HepG2 (cell line): ENCODE measurements around the gene ARHGAP12. TPM values are rescaled to one million over a fixed set of nuclear protein-coding genes. Genes with fewer than 3 reads are reported as not detected.

Experiments
- ATAC-seq: fragments of 200-7000 bp; cut with Tn5 transposase; 3 replicates; pipeline ENCODE4 v1.9.1; 2020; ENCODE audit warnings: mild to moderate bottlenecking, moderate library complexity
- BruUV-seq: library from RNA; stranded (reverse); fragments of 400-500 nt; replicated peaks from 2 replicates; lab custom pipeline; 2021; lab: Mats Ljungman, UMichigan
- CTCF ChIA-PET: fragments of 300-600 bp; formaldehyde crosslinking; extraction: SDS; loops from one replicate; lab custom pipeline; 2021; ENCODE audit warnings: low total read pairs, inconsistent platforms, low intra/inter-chr PET ratio; lab: Yijun Ruan, JAX
- POLR2A ChIA-PET: fragments of 350-600 bp; sonication (Branson Sonifier 250); formaldehyde crosslinking; loops from one replicate; lab custom pipeline; 2020; ENCODE audit warnings: antibody characterized with exemption, inconsistent platforms; lab: Yijun Ruan, JAX
- DNase-seq: peaks from one replicate; pipeline ENCODE4 v3.0.0-alpha.2; 2015; ENCODE audit warnings: low spot score
- FAIRE-seq: peaks from 3 replicates; lab custom pipeline; 2011; peaks lifted over from hg19 to GRCh38; lab: Jason Lieb, UNC
- H2AFZ ChIP-seq: one replicate; pipeline ENCODE4 v1.6.1; 2011; ENCODE audit warnings: low read length, inconsistent platforms
- H3K27ac ChIP-seq: fragments of 300-600 bp; 3 replicates; pipeline ENCODE4 v1.8.0; 2011; ENCODE audit warnings: mixed run types, mild to moderate bottlenecking, mixed read lengths, low read length, inconsistent platforms; ENCODE audit not compliant: insufficient read depth; ENCODE audit errors: extremely low read length
- H3K27me3 ChIP-seq, 2 experiments: fragments of 200-600 bp in 1 of 2; 2 replicates in 1 of 2; 3 replicates in 1 of 2; pipeline versions ENCODE4 v1.6.0 to v1.8.0; 2011; ENCODE audit warnings: low read length in 2 of 2, mild to moderate bottlenecking in 2 of 2, moderate library complexity in 2 of 2, inconsistent platforms in 1 of 2; ENCODE audit not compliant: insufficient read depth in 2 of 2, control insufficient read depth in 1 of 2
- H3K36me3 ChIP-seq, 2 experiments: fragments of 200-600 bp in 1 of 2; replicated peaks in 1 of 2; 2 replicates in 1 of 2; 3 replicates in 1 of 2; pipeline versions ENCODE4 v1.5.1 to v1.8.0; 2011; ENCODE audit warnings: low read length in 2 of 2, inconsistent platforms in 1 of 2; ENCODE audit not compliant: insufficient read depth in 2 of 2, control insufficient read depth in 1 of 2
- H3K4me1 ChIP-seq: 2 replicates; pipeline ENCODE4 v1.5.1; 2012; ENCODE audit warnings: low read length, inconsistent platforms; ENCODE audit not compliant: insufficient read depth
- H3K4me2 ChIP-seq: 2 replicates; pipeline ENCODE4 v1.6.0; 2011; ENCODE audit warnings: low read depth, low read length, inconsistent platforms
- H3K4me3 ChIP-seq, 3 experiments: fragments of 200-600 bp in 1 of 3; sonication (generic), shearing (Covaris generic) in 1 of 3; replicated peaks in 1 of 3; 2 replicates each; pipeline ENCODE4 v1.5.1; 2011 to 2016; ENCODE audit warnings: low read length in 3 of 3, inconsistent platforms in 2 of 3, low read depth in 2 of 3, mild to moderate bottlenecking in 2 of 3, control low read depth in 1 of 3, mixed read lengths in 1 of 3; ENCODE audit not compliant: insufficient read depth in 1 of 3
- H3K79me2 ChIP-seq: one replicate; pipeline ENCODE4 v1.6.1; 2011; ENCODE audit warnings: low read length, inconsistent platforms; ENCODE audit not compliant: insufficient read depth
- H3K9ac ChIP-seq: 2 replicates; pipeline ENCODE4 v1.6.0; 2011; ENCODE audit warnings: mild to moderate bottlenecking, low read depth, low read length, inconsistent platforms; ENCODE audit not compliant: insufficient read depth
- H3K9me3 ChIP-seq: 2 replicates; pipeline ENCODE4 v1.5.1; 2012; ENCODE audit warnings: mild to moderate bottlenecking, low read length
- H4K20me1 ChIP-seq: 2 replicates; pipeline ENCODE4 v1.6.0; 2011; ENCODE audit warnings: inconsistent platforms, mild to moderate bottlenecking, low read length, moderate library complexity; ENCODE audit not compliant: insufficient read depth
- JUN ChIP-seq: sonication (generic); formaldehyde crosslinking; IDR thresholded peaks from 2 replicates; pipeline ENCODE4 v1.4.0; 2020; ENCODE audit warnings: mild to moderate bottlenecking, missing genetic modification reagents
- JUNB ChIP-seq: sonication (generic); formaldehyde crosslinking; IDR thresholded peaks from 2 replicates; pipeline ENCODE4 v1.8.0; 2022; ENCODE audit warnings: missing genetic modification reagents, mild to moderate bottlenecking, borderline replicate concordance
- POLR2AphosphoS2 ChIP-seq: IDR thresholded peaks from 2 replicates; pipeline ENCODE4 v1.6.1; 2011; ENCODE audit warnings: low read depth, low read length, improper control_type of control experiment
- ZNF558 ChIP-seq: sonication (generic); formaldehyde crosslinking; IDR thresholded peaks from 2 replicates; pipeline ENCODE4 v1.9.0; 2022; ENCODE audit warnings: mild to moderate bottlenecking, missing genetic modification reagents, borderline replicate concordance
- WGBS: methylation state at CpG from one replicate; pipeline ENCODE4 v1.1.6; 2017; ENCODE audit warnings: low lambda C conversion rate; 5-methylcytosine and 5-hydroxymethylcytosine counted together
- in situ Hi-C: cut with HindIII; loops from 2 replicates; pipeline ENCODE4 v1.10.0; 2017; ENCODE audit warnings: low pct_unique_long_range_greater_than_20kb; ENCODE audit not compliant: extremely low pct_ligation_motif_present
- intact Hi-C: fragments of 100-400 bp; cut with micrococcal nuclease; formaldehyde crosslinking; loops from one replicate; pipeline ENCODE4 v1.10.0; 2022; ENCODE audit not compliant: unreplicated experiment
- polyA plus RNA-seq, 8 experiments: library from polyadenylated mRNA; depleted of rRNA in 3 of 8; stranded (reverse) in 7 of 8; unstranded in 1 of 8; fragments of >200 nt; fragmentation: Illumina TruSeq in 4 of 8; extraction: Trizol in 4 of 8; gene quantifications; 2 replicates each; pipeline versions ENCODE4 v1.2.1 to v1.2.3, GENCODE V29; 2011 to 2016; ENCODE audit warnings: low read depth in 4 of 8, missing spikeins in 1 of 8, mixed read lengths in 1 of 8; ENCODE audit not compliant: insufficient read depth in 1 of 8
- total RNA-seq, 5 experiments: library from RNA; depleted of rRNA; stranded (reverse); fragments of >200 nt; fragmentation: Illumina TruSeq; extraction: Trizol; gene quantifications; 2 replicates each; pipeline ENCODE4 v1.2.3, GENCODE V29; 2016; ENCODE audit warnings: low read depth in 1 of 5
- TF ChIP-seq, protein P1 (sequence below): sonication (generic); formaldehyde crosslinking; IDR thresholded peaks from 2 replicates; pipeline ENCODE4 v1.5.0; 2020; ENCODE audit warnings: mild to moderate bottlenecking, low read depth, missing genetic modification reagents, borderline replicate concordance
- TF ChIP-seq, protein P2 (sequence below): sonication (generic); formaldehyde crosslinking; IDR thresholded peaks from 2 replicates; pipeline ENCODE4 v1.4.0; 2020; ENCODE audit warnings: mild to moderate bottlenecking, missing genetic modification reagents, borderline replicate concordance
- TF ChIP-seq, protein P3 (sequence below): sonication (generic); formaldehyde crosslinking; IDR thresholded peaks from 2 replicates; pipeline ENCODE4 v1.9.0; 2022; ENCODE audit warnings: low read depth, missing genetic modification reagents

Gene ARHGAP12
- total and polyA plus RNA-seq, 2 of the 13 experiments (the other 11 are each of a cell fraction or from before 2014, with no cell fraction given): 25.0 to 54.6 TPM

DNA sequence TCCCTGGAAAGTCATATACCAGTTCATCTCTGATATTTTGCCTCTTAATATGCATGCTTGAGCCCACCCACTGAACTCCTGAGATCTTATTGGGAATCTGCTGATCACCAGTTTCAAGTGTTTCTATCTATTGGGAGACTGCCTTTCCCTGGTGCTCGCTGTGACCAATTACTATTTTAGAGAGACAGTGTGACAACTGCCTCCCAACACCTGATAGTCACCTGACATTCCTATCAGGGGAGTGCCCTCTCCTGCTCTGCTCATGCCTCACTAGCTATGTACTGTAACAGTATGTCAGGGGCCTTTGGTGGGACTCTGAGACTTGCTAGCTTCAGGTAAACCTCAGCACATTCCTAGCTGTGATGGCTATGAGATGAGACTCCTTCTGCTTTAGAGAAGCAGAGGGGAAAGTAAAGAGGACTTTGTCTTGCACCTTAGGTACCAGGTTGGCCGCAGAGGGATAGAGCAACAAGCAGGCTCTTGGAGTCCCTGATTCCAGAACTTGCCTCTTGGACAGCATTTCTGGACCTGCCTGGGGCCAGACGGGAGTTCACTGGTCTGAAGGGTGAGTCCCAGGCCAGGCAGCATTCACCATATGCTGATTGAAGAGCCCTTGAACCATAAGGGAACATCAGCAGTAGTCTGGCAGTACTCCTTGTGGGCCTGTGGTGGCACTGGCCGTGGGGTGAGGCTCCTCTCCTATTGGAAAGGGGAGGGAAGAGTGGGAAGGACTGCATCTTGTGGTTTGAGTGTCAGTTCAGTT lies 34.4 kb upstream of the ARHGAP12 start (continued):
- no peak for TF ChIP-seq ZNF558
- TF ChIP-seq JUN (CRISPR knock-in tag): no peak

DNA sequence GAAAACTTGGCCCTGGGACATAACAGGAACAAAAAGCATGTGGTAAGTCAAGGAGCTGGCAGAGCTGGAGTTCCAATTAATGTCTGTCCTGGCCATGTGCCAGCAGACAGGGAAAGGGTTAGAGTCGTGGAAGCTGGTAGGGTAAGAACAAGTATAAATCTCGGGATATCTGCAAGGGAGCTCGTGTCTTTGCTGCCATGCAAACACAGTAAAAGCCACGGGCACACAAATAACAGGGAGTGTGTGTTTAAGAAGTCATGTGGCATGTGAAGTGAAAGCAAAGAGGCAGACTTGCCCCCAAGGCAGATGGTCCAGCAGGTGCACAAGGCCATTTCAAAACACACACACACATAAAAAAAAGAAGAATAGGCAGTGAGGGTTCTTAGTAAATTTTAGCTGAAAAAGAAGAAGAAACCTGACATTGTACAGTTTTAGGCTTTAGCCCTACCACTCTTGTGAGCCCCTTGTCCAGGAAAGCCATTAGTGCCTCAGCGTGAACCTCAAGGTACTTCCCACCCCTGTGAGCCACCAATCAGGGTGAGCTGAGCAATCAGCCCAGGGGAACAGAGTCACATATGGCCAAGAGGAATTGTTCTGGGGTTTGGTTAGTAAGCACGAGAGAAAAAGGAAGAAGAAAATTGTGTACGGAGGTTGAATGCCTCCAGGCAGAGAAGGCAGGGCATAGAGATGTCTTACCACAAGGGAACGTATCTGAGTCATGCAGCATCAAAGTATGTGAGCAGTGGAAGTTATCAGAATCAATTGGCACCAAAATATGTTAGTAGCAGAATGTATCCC lies 32.8 kb upstream of the ARHGAP12 start:
- BruUV-seq: no TSS peak
- no peak for FAIRE-seq
- no peak for ATAC-seq
- no peaks in the 10 kb centered on the region for H3K9me3 ChIP-seq
- H3K9ac ChIP-seq: no peak overlapping the region
- no peaks in the 10 kb centered on the region for H3K36me3 ChIP-seq
- H3K4me3 ChIP-seq: no peak overlapping the region
- H3K79me2 ChIP-seq: no peaks in the 10 kb centered on the region
- TF ChIP-seq, protein P1, sequence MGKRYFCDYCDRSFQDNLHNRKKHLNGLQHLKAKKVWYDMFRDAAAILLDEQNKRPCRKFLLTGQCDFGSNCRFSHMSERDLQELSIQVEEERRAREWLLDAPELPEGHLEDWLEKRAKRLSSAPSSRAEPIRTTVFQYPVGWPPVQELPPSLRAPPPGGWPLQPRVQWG: no peak
- TF ChIP-seq POLR2AphosphoS2 (no peak), JUNB (CRISPR knock-in tag) (no peak)
- TF ChIP-seq, protein P2, sequence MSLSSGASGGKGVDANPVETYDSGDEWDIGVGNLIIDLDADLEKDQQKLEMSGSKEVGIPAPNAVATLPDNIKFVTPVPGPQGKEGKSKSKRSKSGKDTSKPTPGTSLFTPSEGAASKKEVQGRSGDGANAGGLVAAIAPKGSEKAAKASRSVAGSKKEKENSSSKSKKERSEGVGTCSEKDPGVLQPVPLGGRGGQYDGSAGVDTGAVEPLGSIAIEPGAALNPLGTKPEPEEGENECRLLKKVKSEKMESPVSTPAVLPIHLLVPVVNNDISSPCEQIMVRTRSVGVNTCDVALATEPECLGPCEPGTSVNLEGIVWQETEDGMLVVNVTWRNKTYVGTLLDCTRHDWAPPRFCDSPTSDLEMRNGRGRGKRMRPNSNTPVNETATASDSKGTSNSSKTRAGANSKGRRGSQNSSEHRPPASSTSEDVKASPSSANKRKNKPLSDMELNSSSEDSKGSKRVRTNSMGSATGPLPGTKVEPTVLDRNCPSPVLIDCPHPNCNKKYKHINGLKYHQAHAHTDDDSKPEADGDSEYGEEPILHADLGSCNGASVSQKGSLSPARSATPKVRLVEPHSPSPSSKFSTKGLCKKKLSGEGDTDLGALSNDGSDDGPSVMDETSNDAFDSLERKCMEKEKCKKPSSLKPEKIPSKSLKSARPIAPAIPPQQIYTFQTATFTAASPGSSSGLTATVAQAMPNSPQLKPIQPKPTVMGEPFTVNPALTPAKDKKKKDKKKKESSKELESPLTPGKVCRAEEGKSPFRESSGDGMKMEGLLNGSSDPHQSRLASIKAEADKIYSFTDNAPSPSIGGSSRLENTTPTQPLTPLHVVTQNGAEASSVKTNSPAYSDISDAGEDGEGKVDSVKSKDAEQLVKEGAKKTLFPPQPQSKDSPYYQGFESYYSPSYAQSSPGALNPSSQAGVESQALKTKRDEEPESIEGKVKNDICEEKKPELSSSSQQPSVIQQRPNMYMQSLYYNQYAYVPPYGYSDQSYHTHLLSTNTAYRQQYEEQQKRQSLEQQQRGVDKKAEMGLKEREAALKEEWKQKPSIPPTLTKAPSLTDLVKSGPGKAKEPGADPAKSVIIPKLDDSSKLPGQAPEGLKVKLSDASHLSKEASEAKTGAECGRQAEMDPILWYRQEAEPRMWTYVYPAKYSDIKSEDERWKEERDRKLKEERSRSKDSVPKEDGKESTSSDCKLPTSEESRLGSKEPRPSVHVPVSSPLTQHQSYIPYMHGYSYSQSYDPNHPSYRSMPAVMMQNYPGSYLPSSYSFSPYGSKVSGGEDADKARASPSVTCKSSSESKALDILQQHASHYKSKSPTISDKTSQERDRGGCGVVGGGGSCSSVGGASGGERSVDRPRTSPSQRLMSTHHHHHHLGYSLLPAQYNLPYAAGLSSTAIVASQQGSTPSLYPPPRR (CRISPR knock-in tag): no peak
- TF ChIP-seq, protein P3, sequence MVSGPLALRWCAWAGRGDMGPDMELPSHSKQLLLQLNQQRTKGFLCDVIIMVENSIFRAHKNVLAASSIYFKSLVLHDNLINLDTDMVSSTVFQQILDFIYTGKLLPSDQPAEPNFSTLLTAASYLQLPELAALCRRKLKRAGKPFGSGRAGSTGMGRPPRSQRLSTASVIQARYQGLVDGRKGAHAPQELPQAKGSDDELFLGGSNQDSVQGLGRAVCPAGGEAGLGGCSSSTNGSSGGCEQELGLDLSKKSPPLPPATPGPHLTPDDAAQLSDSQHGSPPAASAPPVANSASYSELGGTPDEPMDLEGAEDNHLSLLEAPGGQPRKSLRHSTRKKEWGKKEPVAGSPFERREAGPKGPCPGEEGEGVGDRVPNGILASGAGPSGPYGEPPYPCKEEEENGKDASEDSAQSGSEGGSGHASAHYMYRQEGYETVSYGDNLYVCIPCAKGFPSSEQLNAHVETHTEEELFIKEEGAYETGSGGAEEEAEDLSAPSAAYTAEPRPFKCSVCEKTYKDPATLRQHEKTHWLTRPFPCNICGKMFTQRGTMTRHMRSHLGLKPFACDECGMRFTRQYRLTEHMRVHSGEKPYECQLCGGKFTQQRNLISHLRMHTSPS: 0 out of 2 replicates have a peak, but pooled peaks have one; percentile 20
- no peaks in the 10 kb centered on the region for H3K27me3 ChIP-seq
- intact Hi-C loops: no loop called here
- ChIA-PET CTCF (interaction anchor here (1.1 kb wide), 1 partner anchor 43 kb away, joined by 3 read pairs; no protein-coding TSS in a partner anchor), POLR2A (interaction anchor here (0.6 kb wide), 1 partner anchor 78 kb away, joined by 3 read pairs; no protein-coding TSS in a partner anchor)
- WGBS: 85% methylated on average over 8 of the region's 8 CpGs
- peak overlapping the region; percentile 13 for H3K27ac ChIP-seq
- in situ Hi-C loops: no loop called here
- no peak overlapping the region for H2AFZ ChIP-seq
- peaks cover 57% of the 10 kb centered on the region for H3K4me1 ChIP-seq
- no peak for DNase-seq
- H4K20me1 ChIP-seq: no peaks in the 10 kb centered on the region
- H3K4me2 ChIP-seq: no peak overlapping the region
